ENCODE results near the gene TMEM38A. TPM values are rescaled to one million over a fixed set of nuclear protein-coding genes. Genes with fewer than 3 reads are reported as not detected.
"Not testable (repeated sequence)": the region's sequence is repeated elsewhere in the genome, so short reads cannot be mapped to it uniquely, and the experiment has no call there.

The TMEM38A gene
- total RNA-seq, 1 donor from 2014 or later: 4.7 TPM

DNA sequence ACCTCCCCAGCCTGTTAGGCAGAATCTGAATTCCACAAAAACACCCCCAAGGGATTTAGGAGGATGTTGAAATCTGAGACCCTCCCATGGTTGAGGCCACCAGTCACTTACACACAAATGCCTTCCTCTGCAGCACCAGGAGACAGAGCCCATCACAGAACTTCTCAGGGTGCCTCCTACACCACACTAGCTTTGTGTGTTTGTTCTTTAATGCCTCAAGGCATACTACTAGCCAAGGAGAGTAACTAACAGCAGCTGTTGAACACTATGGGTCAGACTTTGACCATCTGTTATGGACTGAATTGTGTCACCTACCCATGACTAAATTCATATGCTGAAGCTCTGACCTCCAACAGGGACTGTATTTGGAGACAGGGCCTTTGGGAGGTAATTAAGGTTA is 23.4 kb upstream of the TMEM38A start:
- no peak for DNase-seq (ENCODE audit: low read depth, low spot score)

GRCh38 chr19:16638666-16639065 is 22.3 kb upstream of the TMEM38A start:
- DNase-seq (ENCODE audit: low read depth, low spot score): no peak

- no peak for DNase-seq (ENCODE audit: low read depth, low spot score)
These were observed 20.0 kb upstream of the TMEM38A start for GRCh38 chr19:16640951-16641350.

GRCh38 chr19:16641695-16642094 is 19.2 kb upstream of the TMEM38A start:
- DNase-seq (ENCODE audit: low read depth, low spot score): no peak

DNA sequence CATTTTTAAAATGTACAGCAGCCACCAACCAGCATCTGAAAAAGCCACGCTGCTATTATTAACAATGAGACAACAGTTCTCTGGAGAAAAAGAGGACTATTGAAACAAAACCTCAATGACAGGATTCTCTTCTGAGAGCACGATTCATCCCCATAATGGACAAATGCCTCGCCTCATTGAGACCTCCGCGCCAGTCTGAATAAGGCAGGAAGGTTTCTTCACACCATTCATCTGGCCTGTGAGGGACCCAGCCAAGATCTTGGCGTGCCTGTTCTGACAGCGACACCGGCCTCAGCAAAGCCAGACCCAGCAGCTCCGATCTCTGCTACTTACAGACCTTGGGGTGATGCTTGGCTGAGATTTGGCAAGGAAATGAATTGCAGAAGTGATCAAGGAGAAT is 15.8 kb upstream of the TMEM38A start:
- DNase-seq (ENCODE audit: low read depth, low spot score): no peak

DNA sequence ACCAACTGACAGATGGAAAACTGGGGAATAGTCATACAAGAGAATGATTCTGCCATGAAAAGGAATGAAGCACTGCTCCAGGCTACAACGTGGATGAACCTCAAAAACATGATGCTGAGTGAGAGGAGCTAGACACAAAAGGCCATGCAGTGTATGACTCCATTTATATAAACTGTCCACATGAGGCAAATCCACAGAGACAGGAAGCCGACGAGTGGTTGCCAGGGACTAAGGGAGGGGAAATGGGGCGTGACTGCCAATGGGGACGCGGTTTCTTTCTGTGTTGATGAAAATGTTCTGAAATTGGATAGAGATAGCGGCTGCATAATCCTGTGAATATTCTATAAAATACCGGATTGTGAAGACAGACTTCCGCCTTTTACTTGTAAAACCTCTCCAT is 11.2 kb upstream of the TMEM38A start:
- DNase-seq (ENCODE audit: low read depth, low spot score): no peak

DNA sequence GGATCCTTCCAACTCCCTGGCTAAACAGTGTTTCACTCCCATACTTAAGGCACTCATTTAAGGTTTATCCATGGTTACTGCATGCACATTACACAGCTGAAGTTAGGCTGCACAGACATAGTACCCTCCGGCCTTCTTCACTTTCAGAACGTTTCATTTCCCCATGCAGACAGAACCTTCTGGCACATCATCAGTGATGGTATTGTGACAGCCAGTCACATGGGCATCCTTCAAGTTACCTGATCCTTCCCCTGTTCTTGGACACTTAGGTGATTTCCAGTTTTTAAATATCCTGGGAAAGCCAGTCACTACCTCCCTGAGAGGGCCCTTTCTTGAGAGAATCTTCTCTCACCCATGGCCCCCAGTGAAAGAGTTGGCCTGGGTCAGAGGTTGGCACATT is 10.1 kb upstream of the TMEM38A start:
- no peak for DNase-seq (ENCODE audit: low read depth, low spot score)

DNA sequence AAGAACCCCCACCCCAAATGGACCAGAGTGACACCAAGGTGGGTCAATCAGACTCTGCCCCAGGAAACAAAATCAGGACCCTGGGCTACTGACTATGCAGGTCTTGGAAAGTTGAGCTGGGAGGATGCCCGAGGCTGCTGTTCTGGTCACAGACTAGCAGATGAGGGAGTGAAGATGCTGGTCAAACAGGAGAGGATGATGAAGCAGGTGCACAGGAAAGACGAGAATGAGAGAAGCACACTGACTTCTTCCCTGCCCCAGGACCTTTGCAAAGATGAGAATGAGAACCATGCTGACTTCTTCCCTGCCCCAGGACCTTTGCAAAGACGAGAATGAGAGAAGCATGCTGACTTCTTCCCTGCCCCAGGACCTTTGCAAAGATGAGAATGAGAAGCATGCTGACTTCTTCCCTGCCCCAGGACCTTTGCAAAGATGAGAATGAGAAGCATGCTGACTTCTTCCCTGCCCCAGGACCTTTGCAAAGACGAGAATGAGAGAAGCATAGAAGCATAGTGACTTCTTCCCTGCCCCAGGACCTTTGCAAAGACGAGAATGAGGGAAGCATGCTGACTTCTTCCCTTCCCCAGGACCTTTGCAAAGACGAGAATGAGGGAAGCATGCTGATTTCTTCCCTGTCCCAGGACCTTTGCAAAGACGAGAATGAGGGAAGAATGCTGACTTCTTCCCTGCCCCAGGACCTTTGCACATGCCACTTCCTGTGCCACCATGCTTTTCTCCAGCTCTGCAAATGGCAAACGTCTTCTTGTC is 9.3 kb upstream of the TMEM38A start:
- DNase-seq (ENCODE audit: low read depth, low spot score): not testable (repeated sequence)

- no peak for DNase-seq (ENCODE audit: low read depth, low spot score)
These were observed 8.1 kb upstream of the TMEM38A start for GRCh38 chr19:16652854-16653253.

- DNase-seq (ENCODE audit: low read depth, low spot score): no peak
These were observed 6.8 kb upstream of the TMEM38A start for GRCh38 chr19:16654140-16654539.

DNA sequence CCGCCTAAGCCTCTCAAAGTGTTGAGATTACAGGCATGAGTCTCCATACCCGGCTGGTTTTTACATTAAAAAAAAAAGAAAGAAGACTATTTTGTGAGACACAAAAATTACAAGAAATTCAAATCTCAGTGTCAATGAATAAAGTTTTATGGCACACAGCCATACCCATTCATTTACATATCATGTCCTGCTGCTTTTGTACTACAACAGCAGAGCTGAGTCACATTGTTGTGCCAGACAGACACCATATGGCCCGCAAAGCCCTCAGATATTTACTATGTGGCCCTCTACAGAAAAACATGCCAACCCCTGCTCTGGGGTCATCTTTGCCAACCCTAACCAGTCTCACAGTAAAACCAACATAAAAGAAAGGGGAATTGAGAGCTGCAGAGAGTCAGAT is 6.3 kb upstream of the TMEM38A start:
- DNase-seq (ENCODE audit: low read depth, low spot score): no peak

- no peak for DNase-seq (ENCODE audit: low read depth, low spot score)
These were observed 5.2 kb upstream of the TMEM38A start for GRCh38 chr19:16655727-16656126.

- no peak for DNase-seq (ENCODE audit: low read depth, low spot score)
These were observed 3.6 kb upstream of the TMEM38A start for GRCh38 chr19:16657384-16657783.

- DNase-seq (ENCODE audit: low read depth, low spot score): no peak
These were observed 1.5 kb upstream of the TMEM38A start for GRCh38 chr19:16659464-16659831.

DNA sequence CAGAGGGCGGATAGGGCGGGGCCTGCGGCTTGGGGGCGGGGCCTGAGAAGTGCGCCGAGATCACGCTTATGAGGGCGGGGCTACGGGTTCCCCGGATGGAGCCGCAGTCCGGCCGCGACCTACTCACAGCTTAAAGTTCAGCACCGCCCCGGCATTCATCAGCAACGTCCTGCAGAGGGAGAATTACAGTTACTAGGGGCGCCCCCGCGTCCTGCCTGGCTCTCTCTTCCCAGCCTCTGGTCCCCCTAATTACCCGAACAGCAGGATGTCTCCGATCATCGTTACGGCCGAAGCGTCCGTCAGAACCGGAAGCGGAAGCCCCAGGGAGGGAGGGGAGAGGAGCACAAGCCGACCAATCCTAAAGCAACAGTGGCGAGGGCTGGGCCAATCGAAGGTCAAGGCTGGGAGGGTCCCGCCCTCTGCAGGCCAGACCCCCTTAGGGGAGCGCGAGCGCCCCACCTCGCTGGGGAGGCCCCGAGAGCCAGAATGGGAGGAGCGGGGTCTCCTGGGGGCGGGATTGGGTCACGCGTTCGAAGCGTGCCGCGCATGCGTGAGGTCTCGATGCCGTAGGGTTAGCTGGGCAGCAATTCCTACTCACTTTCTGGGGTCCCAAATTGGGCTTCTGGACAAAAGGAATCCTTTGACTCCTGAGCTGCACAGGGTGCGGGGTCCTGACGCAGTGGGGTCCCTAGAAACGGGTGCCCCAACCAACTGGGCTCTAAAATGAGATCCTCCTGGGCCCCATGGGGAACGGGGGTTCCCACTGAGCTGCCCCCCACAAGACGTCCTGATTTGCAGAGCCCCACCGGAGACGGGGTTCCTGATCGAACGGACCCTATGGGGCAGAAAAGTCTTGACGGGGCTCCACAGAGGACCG is 869 bp upstream of the TMEM38A start, which contains the start of gene SMIM7:
SMIM7 (minus strand) TSS at position 313 of the 877 bp plus-strand sequence; CDS start at position 279, 34 bp downstream.
- peak; percentile 97 for DNase-seq (ENCODE audit: low read depth, low spot score)

DNA sequence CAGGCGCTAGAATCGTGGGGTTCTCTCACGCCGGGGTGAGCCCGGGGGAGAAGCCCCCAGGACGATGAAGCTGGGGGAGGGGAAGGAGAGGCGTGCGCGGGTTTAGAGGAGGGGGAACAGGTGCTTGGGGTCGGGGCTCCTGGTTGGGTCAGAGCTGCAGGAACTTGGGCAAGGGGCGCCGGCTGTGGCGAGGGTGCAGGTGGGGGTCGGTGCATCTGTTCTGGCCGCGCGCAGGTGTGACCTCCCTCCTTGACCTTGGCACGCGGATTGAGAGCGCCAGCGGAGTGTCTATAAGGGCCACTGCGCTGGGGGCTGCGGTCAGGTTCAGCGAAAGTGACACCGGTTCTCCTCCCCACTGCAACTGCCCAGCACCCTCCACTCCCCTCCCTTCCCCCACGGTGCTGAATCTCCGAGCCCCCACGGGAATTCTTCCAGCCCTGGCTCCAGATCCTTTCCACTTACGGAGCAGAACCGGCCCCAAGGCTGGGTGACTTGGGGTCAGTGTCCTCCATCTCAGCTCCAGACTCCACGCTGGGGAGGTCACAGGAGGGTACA is 618 bp downstream of the TMEM38A start:
- DNase-seq (ENCODE audit: low read depth, low spot score): no peak

- DNase-seq (ENCODE audit: low read depth, low spot score): no peak
These were observed 7.2 kb downstream of the TMEM38A start for GRCh38 chr19:16668176-16668575.

- DNase-seq (ENCODE audit: low read depth, low spot score): not testable (repeated sequence)
These were observed 7.8 kb downstream of the TMEM38A start for GRCh38 chr19:16668702-16669101.

GRCh38 chr19:16670291-16670690 is 9.4 kb downstream of the TMEM38A start:
- DNase-seq (ENCODE audit: low read depth, low spot score): no peak

- no peak for DNase-seq (ENCODE audit: low read depth, low spot score)
These were observed 10.8 kb downstream of the TMEM38A start for GRCh38 chr19:16671652-16672274.

- no peak for DNase-seq (ENCODE audit: low read depth, low spot score)
These were observed 12.3 kb downstream of the TMEM38A start for GRCh38 chr19:16673231-16673630.

- not testable (repeated sequence) for DNase-seq (ENCODE audit: low read depth, low spot score)
These were observed 12.9 kb downstream of the TMEM38A start for GRCh38 chr19:16673839-16674238.
